Measurements from ENCODE around the gene ATG16L1. TPM values are rescaled to one million over a fixed set of nuclear protein-coding genes. Genes with fewer than 3 reads are reported as not detected.

The ATG16L1 gene
- total RNA-seq, 1 experiment from 2014 or later: 43.2 TPM

DNA sequence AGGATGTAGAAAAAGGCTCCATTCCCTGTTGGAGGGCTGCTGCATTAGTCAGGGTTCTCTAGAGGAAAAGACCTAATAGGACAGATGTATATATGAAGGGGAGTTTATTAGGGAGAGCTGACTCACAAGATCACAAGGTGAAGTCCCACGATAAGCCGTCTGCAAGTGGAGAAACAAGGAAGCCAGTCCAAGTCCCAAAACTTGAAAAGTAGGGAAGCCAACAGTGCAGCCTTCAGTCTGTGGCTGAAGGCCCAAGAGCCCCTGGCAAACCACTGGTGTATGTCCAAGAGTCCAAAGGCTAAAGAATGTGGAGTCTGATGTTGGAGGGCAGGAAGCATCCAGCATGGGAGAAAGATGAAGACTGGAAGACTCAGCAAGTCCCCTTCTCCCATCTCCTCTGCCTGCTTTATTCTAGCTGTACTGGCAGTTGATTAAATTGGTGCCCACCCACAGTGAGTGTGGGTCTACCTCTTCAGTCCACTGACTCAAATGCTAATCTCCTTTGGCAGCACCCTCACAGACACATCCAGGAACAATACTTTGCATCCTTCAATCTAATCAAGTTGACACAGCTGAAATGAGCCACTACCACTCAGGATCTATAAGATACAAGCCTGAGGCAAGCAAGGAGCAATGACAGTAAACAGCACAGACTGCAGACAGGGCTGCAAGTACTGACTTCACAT is 30.0 kb upstream of the ATG16L1 start:
- Histone ChIP-seq H3K9me3 (ENCODE audit: low read depth, low read length, poor library complexity, severe bottlenecking) (no peaks in the 10 kb centered on the region), H3K4me3 (ENCODE audit: low read depth, low read length, poor library complexity, severe bottlenecking) (no peak overlapping the region), H3K27ac (ENCODE audit: low read depth, low read length, poor library complexity, severe bottlenecking) (no peak overlapping the region), H3K36me3 (ENCODE audit: insufficient read depth, low read length, poor library complexity, severe bottlenecking) (no peaks in the 10 kb centered on the region), H3K27me3 (replicated peaks; ENCODE audit: insufficient read depth, low read depth, low read length, poor library complexity) (no peaks in the 10 kb centered on the region), H3K4me1 (ENCODE audit: insufficient read depth, low read length, poor library complexity, severe bottlenecking) (no peaks in the 10 kb centered on the region)
- TF ChIP-seq EZH2 (IDR thresholded peaks at IDR 0.05; ENCODE audit: borderline replicate concordance, low read depth, low read length, poor library complexity, severe bottlenecking): no peak
- TF ChIP-seq, protein P1, sequence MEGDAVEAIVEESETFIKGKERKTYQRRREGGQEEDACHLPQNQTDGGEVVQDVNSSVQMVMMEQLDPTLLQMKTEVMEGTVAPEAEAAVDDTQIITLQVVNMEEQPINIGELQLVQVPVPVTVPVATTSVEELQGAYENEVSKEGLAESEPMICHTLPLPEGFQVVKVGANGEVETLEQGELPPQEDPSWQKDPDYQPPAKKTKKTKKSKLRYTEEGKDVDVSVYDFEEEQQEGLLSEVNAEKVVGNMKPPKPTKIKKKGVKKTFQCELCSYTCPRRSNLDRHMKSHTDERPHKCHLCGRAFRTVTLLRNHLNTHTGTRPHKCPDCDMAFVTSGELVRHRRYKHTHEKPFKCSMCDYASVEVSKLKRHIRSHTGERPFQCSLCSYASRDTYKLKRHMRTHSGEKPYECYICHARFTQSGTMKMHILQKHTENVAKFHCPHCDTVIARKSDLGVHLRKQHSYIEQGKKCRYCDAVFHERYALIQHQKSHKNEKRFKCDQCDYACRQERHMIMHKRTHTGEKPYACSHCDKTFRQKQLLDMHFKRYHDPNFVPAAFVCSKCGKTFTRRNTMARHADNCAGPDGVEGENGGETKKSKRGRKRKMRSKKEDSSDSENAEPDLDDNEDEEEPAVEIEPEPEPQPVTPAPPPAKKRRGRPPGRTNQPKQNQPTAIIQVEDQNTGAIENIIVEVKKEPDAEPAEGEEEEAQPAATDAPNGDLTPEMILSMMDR (conservative IDR thresholded peaks at IDR 0.05; ENCODE audit: low read depth, low read length): no peak
- BruUV-seq (replicated peaks): no TSS peak
- ChIA-PET POLR2A (ENCODE audit: low non-redundant PET) (no interaction called here), CTCF (no interaction called here)
- intact Hi-C loops (cut with micrococcal nuclease; ENCODE audit: unreplicated experiment): no loop called here
- DNase-seq (ENCODE audit: low spot score): no peak

DNA sequence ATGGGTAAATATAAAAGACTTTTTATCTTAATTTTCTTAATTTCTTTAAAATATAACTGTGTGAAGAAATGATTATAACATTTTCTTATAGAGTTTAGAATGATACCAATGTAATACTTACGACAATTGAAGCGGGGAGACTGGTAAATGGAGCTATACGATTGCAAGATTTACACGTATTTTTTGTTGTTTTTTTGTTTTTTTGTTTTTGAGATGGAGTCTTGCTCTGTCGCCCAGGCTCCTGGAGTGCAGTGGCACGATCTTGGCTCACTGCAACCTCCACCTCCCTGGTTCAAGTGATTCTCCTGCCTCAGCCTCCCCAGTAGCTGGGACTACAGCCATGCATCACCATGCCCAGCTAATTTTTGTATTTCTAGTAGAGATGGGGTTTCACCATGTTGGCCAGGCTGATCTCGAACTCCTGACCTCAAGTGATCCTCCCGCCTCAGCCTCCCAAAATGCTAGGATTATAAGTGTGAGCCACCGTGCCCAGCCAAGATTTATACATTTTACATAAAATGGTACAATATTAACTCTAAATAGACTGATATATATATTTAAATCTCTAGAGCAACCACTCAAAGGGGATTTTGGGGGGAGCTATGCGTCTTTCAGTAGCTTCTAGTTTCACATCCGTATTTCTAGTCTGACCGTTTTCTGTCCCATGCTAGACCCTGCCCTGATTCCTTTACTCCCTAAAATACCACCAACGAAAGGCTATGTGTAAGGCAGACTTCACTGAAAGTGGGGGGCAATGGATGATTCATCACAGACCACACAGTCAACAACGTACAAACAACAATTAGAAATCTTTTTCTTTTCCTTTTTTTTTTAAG is 28.2 kb upstream of the ATG16L1 start:
- Histone ChIP-seq H3K9me3 (ENCODE audit: low read depth, low read length, poor library complexity, severe bottlenecking) (no peaks in the 10 kb centered on the region), H3K36me3 (ENCODE audit: insufficient read depth, low read length, poor library complexity, severe bottlenecking) (no peaks in the 10 kb centered on the region), H3K4me1 (ENCODE audit: insufficient read depth, low read length, poor library complexity, severe bottlenecking) (no peaks in the 10 kb centered on the region), H3K4me3 (ENCODE audit: low read depth, low read length, poor library complexity, severe bottlenecking) (no peak overlapping the region), H3K27me3 (replicated peaks; ENCODE audit: insufficient read depth, low read depth, low read length, poor library complexity) (no peaks in the 10 kb centered on the region), H3K27ac (ENCODE audit: low read depth, low read length, poor library complexity, severe bottlenecking) (no peak overlapping the region)
- DNase-seq (ENCODE audit: low spot score): no peak
- TF ChIP-seq, protein P1 (conservative IDR thresholded peaks at IDR 0.05; ENCODE audit: low read depth, low read length): no peak
- TF ChIP-seq EZH2 (IDR thresholded peaks at IDR 0.05; ENCODE audit: borderline replicate concordance, low read depth, low read length, poor library complexity, severe bottlenecking): no peak
- CTCF ChIA-PET: no interaction called here
- BruUV-seq (replicated peaks): no TSS peak
- intact Hi-C loops (cut with micrococcal nuclease; ENCODE audit: unreplicated experiment): no loop called here
- POLR2A ChIA-PET (ENCODE audit: low non-redundant PET): no interaction called here

DNA sequence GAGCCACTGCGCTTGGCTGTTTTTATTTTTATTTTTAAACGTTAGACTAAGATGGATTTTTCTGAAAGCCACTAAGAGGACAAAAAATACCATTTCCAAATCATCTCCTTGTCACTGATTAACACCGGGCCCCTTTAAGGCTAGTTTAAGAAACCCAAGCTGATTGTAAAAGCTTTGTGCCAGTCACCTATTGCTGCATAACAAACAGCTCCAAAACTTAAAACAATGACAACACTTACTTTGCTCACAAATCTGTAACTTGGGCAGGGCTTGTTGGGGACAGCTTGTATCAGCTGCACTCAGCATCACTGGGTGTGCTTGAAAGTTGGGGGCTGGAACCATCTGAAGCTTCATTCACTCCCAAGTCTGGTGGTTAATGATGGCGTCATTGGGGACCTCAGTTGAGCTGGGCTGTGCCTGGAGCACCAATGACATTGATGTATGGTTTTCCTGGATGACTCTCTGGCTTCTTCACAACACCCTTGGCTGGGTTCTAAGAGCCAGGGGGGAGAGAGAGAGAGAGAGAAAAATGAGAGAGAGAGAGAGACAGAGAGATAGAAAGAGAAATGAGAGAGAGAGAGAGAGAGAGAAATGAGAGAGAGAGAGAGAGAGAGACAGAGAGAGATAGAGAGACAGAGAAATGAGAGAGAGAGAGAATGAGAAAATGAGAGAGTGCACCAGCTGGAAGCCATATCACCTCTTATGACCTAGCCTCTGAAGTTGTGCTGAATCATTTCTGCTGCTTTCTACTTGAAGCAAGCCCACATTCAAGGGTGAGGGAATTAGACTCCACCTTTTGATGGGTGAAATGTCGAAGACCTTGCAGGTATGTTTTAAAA is 26.0 kb upstream of the ATG16L1 start:
- no peaks in the 10 kb centered on the region for H3K4me1 ChIP-seq (ENCODE audit: insufficient read depth, low read length, poor library complexity, severe bottlenecking)
- no peak overlapping the region for H3K4me3 ChIP-seq (ENCODE audit: low read depth, low read length, poor library complexity, severe bottlenecking)
- H3K27me3 ChIP-seq (replicated peaks; ENCODE audit: insufficient read depth, low read depth, low read length, poor library complexity): no peaks in the 10 kb centered on the region
- no peak overlapping the region for H3K27ac ChIP-seq (ENCODE audit: low read depth, low read length, poor library complexity, severe bottlenecking)
- ChIA-PET POLR2A (ENCODE audit: low non-redundant PET) (no interaction called here), CTCF (no interaction called here)
- H3K36me3 ChIP-seq (ENCODE audit: insufficient read depth, low read length, poor library complexity, severe bottlenecking): no peaks in the 10 kb centered on the region
- no peaks in the 10 kb centered on the region for H3K9me3 ChIP-seq (ENCODE audit: low read depth, low read length, poor library complexity, severe bottlenecking)
- intact Hi-C loops (cut with micrococcal nuclease; ENCODE audit: unreplicated experiment): no loop called here
- DNase-seq (ENCODE audit: low spot score): no peak
- BruUV-seq (replicated peaks): no TSS peak
- TF ChIP-seq, protein P1 (conservative IDR thresholded peaks at IDR 0.05; ENCODE audit: low read depth, low read length): no peak
- no peak for TF ChIP-seq EZH2 (IDR thresholded peaks at IDR 0.05; ENCODE audit: borderline replicate concordance, low read depth, low read length, poor library complexity, severe bottlenecking)
